ENCODE measurements around the gene ZNF485. TPM values are rescaled to one million over a fixed set of nuclear protein-coding genes. Genes with fewer than 3 reads are reported as not detected.

Gene ZNF485
- polyA plus RNA-seq, result 1 to 10 TPM in 3 of 4 donors, under 1 TPM in 1; 0.81 to 8.0 (median 1.9) TPM
- long read RNA-seq, donor 1, partial matches to known transcripts, result 0 of 2 reads
- long read RNA-seq, donor 1, other reads (novel, unspliced or antisense), result 0 of 2 reads
- long read RNA-seq, donor 2, result 0 reads
- long read RNA-seq, donor 3, result 0 reads
- long read RNA-seq, donor 4, result 0 reads
- long read RNA-seq, donor 5, partial matches to known transcripts, result 0 of 1 reads
- long read RNA-seq, donor 5, other reads (novel, unspliced or antisense), result 0 of 1 reads
- long read RNA-seq, donor 6, result 0 reads
- long read RNA-seq, donor 7, result 0 reads
- long read RNA-seq, donor 8, result 0 reads
- long read RNA-seq, donor 9, result 0 reads
- long read RNA-seq, donor 10, partial matches to known transcripts, result 0 of 3 reads
- long read RNA-seq, donor 10, other reads (novel, unspliced or antisense), result 0 of 3 reads

DNA sequence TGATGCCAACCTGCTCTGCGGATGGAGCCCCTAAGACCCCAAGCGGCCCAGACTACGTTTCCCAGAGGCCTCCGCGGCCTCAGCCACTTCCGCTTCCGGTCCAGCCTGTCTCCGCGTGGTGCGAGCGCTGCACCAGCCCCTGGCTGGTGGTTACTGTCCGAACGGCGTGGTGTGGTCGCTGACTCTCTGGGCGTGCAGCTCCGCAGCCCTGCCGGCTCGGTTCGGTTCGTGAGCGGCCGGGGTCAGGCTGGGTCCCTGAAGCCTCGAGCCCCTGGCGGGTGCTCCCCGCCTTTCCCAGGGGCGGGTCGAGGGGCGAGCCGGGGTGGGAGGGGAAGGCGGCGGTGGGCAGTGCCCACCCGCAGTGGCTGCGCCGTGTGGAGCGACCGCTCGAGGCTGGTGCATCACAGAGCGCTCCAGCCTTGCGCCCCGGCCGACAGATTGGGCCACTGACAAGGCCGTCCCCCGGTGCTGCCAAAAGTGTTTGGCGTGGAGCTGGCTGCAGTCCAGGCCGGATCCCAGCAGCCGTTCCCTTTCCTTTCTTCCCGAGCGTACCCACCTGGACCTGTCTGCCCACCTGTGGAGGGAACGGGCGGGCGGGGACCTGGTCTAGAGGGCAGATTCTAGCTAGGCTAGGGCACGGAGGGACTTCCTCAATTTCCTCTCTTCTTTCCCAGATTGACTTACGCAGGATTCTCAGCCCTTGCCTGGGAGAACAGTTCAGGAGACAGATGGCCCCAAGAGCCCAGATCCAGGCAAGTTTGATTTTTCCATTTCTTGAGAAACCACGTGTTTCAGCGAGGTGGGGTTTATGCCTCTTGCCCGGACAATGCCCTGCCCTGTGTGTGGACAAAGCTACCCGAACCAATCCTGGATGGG is at the start of gene ZNF485:
TSS of gene ZNF485 (plus strand) at position 116 of the 876 bp plus-strand sequence. CDS start at position 729, 613 bp downstream.
- Histone ChIP-seq H3K9me3 (ENCODE audit: control insufficient read depth in 2 of 2, insufficient read depth in 1 of 2, low read depth in 1 of 2, low read length in 1 of 2) (peaks cover 0 to 3% of the 10 kb centered on the region in 2 donors), H3K36me3 (ENCODE audit: control insufficient read depth in 3 of 3, insufficient read depth in 2 of 3, low read depth in 1 of 3, low read length in 3 of 3) (peaks cover 0 to 18% (median 0%) of the 10 kb centered on the region in 3 donors), H3K27me3 (ENCODE audit: control insufficient read depth in 3 of 3, insufficient read depth in 3 of 3, low read length in 3 of 3) (no peaks in the 10 kb centered on the region), H3K4me1 (ENCODE audit: control insufficient read depth in 3 of 3, insufficient read depth in 2 of 3, low read depth in 1 of 3, low read length in 2 of 3) (peaks cover 0 to 10% (median 4%) of the 10 kb centered on the region in 3 donors), H3K4me3 (ENCODE audit: low read depth in 1 of 3, low read length in 3 of 3) (peak within 1 kb of the TSS; percentile 59 to 77 (median 72)), H3K27ac (ENCODE audit: low read depth in 1 of 3, low read length in 2 of 3) (peak within 1 kb of the TSS in 2 of 3 donors; percentile 47 to 58)
- FAIRE-seq (no peak), DNase-seq (peak; percentile 47 to 84)
- WGBS, 3 donors, result 2 to 3% (median 2%) methylated on average over 54 to 58 of the region's 58 CpGs

- Histone ChIP-seq H3K4me1 (ENCODE audit: control insufficient read depth in 3 of 3, insufficient read depth in 2 of 3, low read depth in 1 of 3, low read length in 2 of 3) (no peaks in the 10 kb centered on the region), H3K27ac (ENCODE audit: low read depth in 1 of 3, low read length in 2 of 3) (no peak overlapping the region), H3K36me3 (ENCODE audit: control insufficient read depth in 3 of 3, insufficient read depth in 2 of 3, low read depth in 1 of 3, low read length in 3 of 3) (peaks cover 0 to 14% (median 13%) of the 10 kb centered on the region in 3 donors), H3K4me3 (ENCODE audit: low read depth in 1 of 3, low read length in 3 of 3) (no peak overlapping the region), H3K9me3 (ENCODE audit: control insufficient read depth in 2 of 2, insufficient read depth in 1 of 2, low read depth in 1 of 2, low read length in 1 of 2) (peaks cover 2 to 45% of the 10 kb centered on the region in 2 donors), H3K27me3 (ENCODE audit: control insufficient read depth in 3 of 3, insufficient read depth in 3 of 3, low read length in 3 of 3) (no peaks in the 10 kb centered on the region)
- DNase-seq, result no peak
- no peak for FAIRE-seq
- WGBS, 3 donors, result 91 to 95% (median 93%) methylated on average over 4 of the region's 4 CpGs
Measured at GRCh38 chr10:43557214-43557613, 49.0 kb upstream of the ZNF485 start.

- FAIRE-seq (no peak), DNase-seq (no peak)
- Histone ChIP-seq H3K9me3 (ENCODE audit: control insufficient read depth in 2 of 2, insufficient read depth in 1 of 2, low read depth in 1 of 2, low read length in 1 of 2) (no peaks in the 10 kb centered on the region), H3K36me3 (ENCODE audit: control insufficient read depth in 3 of 3, insufficient read depth in 2 of 3, low read depth in 1 of 3, low read length in 3 of 3) (peaks cover 0 to 20% (median 0%) of the 10 kb centered on the region in 3 donors), H3K27me3 (ENCODE audit: control insufficient read depth in 3 of 3, insufficient read depth in 3 of 3, low read length in 3 of 3) (no peaks in the 10 kb centered on the region), H3K27ac (ENCODE audit: low read depth in 1 of 3, low read length in 2 of 3) (no peak overlapping the region), H3K4me3 (ENCODE audit: low read depth in 1 of 3, low read length in 3 of 3) (no peak overlapping the region), H3K4me1 (ENCODE audit: control insufficient read depth in 3 of 3, insufficient read depth in 2 of 3, low read depth in 1 of 3, low read length in 2 of 3) (peaks cover 0 to 6% (median 0%) of the 10 kb centered on the region in 3 donors)
Measured at GRCh38 chr10:43569681-43570080, 36.6 kb upstream of the ZNF485 start.

GRCh38 chr10:43570971-43571370 is 35.3 kb upstream of the ZNF485 start:
- Histone ChIP-seq H3K36me3 (ENCODE audit: control insufficient read depth in 3 of 3, insufficient read depth in 2 of 3, low read depth in 1 of 3, low read length in 3 of 3) (peaks cover 0 to 20% (median 0%) of the 10 kb centered on the region in 3 donors), H3K9me3 (ENCODE audit: control insufficient read depth in 2 of 2, insufficient read depth in 1 of 2, low read depth in 1 of 2, low read length in 1 of 2) (peaks cover 0 to 3% of the 10 kb centered on the region in 2 donors), H3K4me1 (ENCODE audit: control insufficient read depth in 3 of 3, insufficient read depth in 2 of 3, low read depth in 1 of 3, low read length in 2 of 3) (peaks cover 0 to 11% (median 0%) of the 10 kb centered on the region in 3 donors), H3K27ac (ENCODE audit: low read depth in 1 of 3, low read length in 2 of 3) (no peak overlapping the region), H3K27me3 (ENCODE audit: control insufficient read depth in 3 of 3, insufficient read depth in 3 of 3, low read length in 3 of 3) (no peaks in the 10 kb centered on the region), H3K4me3 (ENCODE audit: low read depth in 1 of 3, low read length in 3 of 3) (no peak overlapping the region)
- no peak for FAIRE-seq
- 42 to 81% (median 57%) methylated on average over 1 of the region's 1 CpG for WGBS, 3 donors
- no peak for DNase-seq

DNA sequence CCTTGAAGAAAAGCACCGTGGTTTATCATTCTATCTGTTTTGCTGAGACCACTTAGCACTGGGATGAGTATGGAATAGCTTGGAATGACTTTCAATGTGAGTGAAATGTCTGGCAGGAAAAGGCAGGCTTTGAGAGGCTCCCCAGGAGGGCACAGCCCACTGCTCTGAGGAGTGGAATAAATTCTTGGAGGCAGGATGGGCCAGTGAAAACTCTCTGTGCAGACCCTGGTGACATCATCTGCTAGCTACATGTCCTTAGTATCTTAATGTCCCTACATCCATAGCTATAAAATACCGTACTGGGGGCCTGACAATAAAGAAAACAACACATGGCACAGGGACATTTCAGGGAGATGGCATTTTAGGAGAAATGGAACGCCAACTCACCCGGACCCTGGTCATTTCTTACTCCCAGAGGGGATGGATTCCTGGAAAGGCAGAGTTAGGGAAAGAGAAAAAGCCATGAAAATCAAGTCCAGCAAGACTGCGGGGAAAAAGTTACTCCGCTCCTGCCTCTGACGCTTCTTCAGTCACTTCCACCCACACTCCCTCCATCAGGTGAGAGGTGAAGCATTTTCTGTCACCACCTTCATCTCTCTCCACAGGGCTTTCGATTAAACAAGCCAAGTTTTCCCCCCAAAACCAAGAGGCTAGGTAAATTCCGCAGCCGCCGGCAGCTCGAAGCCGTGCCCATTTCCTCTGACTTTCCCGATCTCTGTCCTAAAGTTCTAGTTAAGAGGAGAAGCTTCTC is 32.8 kb upstream of the ZNF485 start:
- peaks cover 0 to 11% (median 0%) of the 10 kb centered on the region in 3 donors for H3K4me1 ChIP-seq (ENCODE audit: control insufficient read depth in 3 of 3, insufficient read depth in 2 of 3, low read depth in 1 of 3, low read length in 2 of 3)
- 46 to 82% (median 73%) methylated on average over 14 of the region's 14 CpGs for WGBS, 3 donors
- H3K36me3 ChIP-seq (ENCODE audit: control insufficient read depth in 3 of 3, insufficient read depth in 2 of 3, low read depth in 1 of 3, low read length in 3 of 3), result peaks cover 0 to 12% (median 0%) of the 10 kb centered on the region in 3 donors
- peak overlapping the region in 2 of 3 donors; percentile 36 to 45 for H3K27ac ChIP-seq (ENCODE audit: low read depth in 1 of 3, low read length in 2 of 3)
- no peak for FAIRE-seq
- H3K9me3 ChIP-seq (ENCODE audit: control insufficient read depth in 2 of 2, insufficient read depth in 1 of 2, low read depth in 1 of 2, low read length in 1 of 2), result peaks cover 0 to 5% of the 10 kb centered on the region in 2 donors
- no peaks in the 10 kb centered on the region for H3K27me3 ChIP-seq (ENCODE audit: control insufficient read depth in 3 of 3, insufficient read depth in 3 of 3, low read length in 3 of 3)
- peak overlapping the region in 2 of 3 donors; percentile 39 to 61 for H3K4me3 ChIP-seq (ENCODE audit: low read depth in 1 of 3, low read length in 3 of 3)
- DNase-seq, result no peak

- Histone ChIP-seq H3K27ac (ENCODE audit: low read depth in 1 of 3, low read length in 2 of 3) (peak within 1 kb of the TSS in 2 of 3 donors; percentile 36 to 45), H3K4me1 (ENCODE audit: control insufficient read depth in 3 of 3, insufficient read depth in 2 of 3, low read depth in 1 of 3, low read length in 2 of 3) (peaks cover 0 to 11% (median 0%) of the 10 kb centered on the region in 3 donors), H3K27me3 (ENCODE audit: control insufficient read depth in 3 of 3, insufficient read depth in 3 of 3, low read length in 3 of 3) (no peaks in the 10 kb centered on the region), H3K36me3 (ENCODE audit: control insufficient read depth in 3 of 3, insufficient read depth in 2 of 3, low read depth in 1 of 3, low read length in 3 of 3) (peaks cover 0 to 5% (median 0%) of the 10 kb centered on the region in 3 donors), H3K9me3 (ENCODE audit: control insufficient read depth in 2 of 2, insufficient read depth in 1 of 2, low read depth in 1 of 2, low read length in 1 of 2) (peaks cover 0 to 5% of the 10 kb centered on the region in 2 donors), H3K4me3 (ENCODE audit: low read depth in 1 of 3, low read length in 3 of 3) (peak within 1 kb of the TSS; percentile 39 to 71 (median 61))
- FAIRE-seq (no peak), DNase-seq (peak; percentile 76 to 94)
- WGBS, 3 donors, result 5 to 10% (median 6%) methylated on average over 56 to 78 of the region's 78 CpGs
Measured at GRCh38 chr10:43574001-43574892, 32.0 kb upstream of the ZNF485 start, which contains the start of gene ZNF239. Gene ZNF239, minus strand, starts transcription at chr10:43574616. Its CDS starts 16,537 bp downstream, at chr10:43558079.

GRCh38 chr10:43574906-43575305 is 31.3 kb upstream of the ZNF485 start:
- no peaks in the 10 kb centered on the region for H3K27me3 ChIP-seq (ENCODE audit: control insufficient read depth in 3 of 3, insufficient read depth in 3 of 3, low read length in 3 of 3)
- peaks cover 0 to 11% (median 0%) of the 10 kb centered on the region in 3 donors for H3K4me1 ChIP-seq (ENCODE audit: control insufficient read depth in 3 of 3, insufficient read depth in 2 of 3, low read depth in 1 of 3, low read length in 2 of 3)
- peaks cover 0 to 5% of the 10 kb centered on the region in 2 donors for H3K9me3 ChIP-seq (ENCODE audit: control insufficient read depth in 2 of 2, insufficient read depth in 1 of 2, low read depth in 1 of 2, low read length in 1 of 2)
- no peak for FAIRE-seq
- H3K27ac ChIP-seq (ENCODE audit: low read depth in 1 of 3, low read length in 2 of 3), result no peak overlapping the region
- WGBS, 3 donors, result 77 to 85% (median 78%) methylated on average over 8 of the region's 8 CpGs
- peaks cover 0 to 3% (median 0%) of the 10 kb centered on the region in 3 donors for H3K36me3 ChIP-seq (ENCODE audit: control insufficient read depth in 3 of 3, insufficient read depth in 2 of 3, low read depth in 1 of 3, low read length in 3 of 3)
- no peak for DNase-seq
- H3K4me3 ChIP-seq (ENCODE audit: low read depth in 1 of 3, low read length in 3 of 3), result peak overlapping the region in 1 of 3 donors; percentile 61

Data from small intestine (tissue), 16 donors.